ENCODE results near the gene FRRS1L. TPM values are rescaled to one million over a fixed set of nuclear protein-coding genes. Genes with fewer than 3 reads are reported as not detected.
A peak's percentile ranks its signal among the peaks of the same experiment; 100 is the strongest.

Gene FRRS1L
- total RNA-seq, 4 donors from 2014 or later = 0.40 to 0.96 (median 0.64) TPM; not detected in 1

DNA sequence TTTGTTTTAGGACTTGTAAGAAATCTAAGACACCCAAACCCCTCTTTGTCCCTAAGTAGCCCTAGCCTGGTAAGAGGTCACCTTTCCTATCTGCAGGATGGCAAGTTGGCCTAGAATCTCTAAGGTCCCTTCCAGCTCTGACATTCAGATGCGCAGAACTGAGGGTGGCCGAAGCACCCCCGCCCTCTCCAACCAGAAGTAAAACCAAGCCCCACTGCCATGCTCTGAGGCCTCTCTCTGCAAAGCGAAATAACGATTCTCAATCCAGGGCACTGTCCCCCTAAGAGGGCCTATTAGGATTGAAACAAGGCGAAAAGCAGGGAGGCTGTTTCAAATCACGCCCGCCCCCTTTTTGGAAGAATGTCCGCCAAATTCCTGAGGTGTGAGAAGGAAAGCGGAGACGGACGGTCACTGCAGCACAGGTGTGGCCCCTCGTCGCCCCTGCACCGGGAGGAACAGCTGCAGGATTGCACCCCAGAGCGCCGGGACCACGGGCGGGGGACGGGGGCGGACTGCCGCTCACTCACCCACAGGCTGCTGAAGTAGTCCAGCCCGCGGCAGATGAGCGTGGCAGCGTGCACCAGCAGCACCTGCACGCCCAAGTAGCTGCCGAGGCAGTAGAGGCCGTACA, 48.1 kb downstream of the FRRS1L start:
- H3K4me1 ChIP-seq = peaks cover 17 to 51% (median 32%) of the 10 kb centered on the region in 4 donors
- intact Hi-C loops (cut with DNase I; ENCODE audit: low total_unique reads) = no loop called here
- 1% methylated on average over 23 of the region's 29 CpGs; no CpG with 5 or more reads in 1 of the 2 donors for WGBS, 2 donors (ENCODE audit: low coverage in 1 of 2)
- TF ChIP-seq, protein P1, sequence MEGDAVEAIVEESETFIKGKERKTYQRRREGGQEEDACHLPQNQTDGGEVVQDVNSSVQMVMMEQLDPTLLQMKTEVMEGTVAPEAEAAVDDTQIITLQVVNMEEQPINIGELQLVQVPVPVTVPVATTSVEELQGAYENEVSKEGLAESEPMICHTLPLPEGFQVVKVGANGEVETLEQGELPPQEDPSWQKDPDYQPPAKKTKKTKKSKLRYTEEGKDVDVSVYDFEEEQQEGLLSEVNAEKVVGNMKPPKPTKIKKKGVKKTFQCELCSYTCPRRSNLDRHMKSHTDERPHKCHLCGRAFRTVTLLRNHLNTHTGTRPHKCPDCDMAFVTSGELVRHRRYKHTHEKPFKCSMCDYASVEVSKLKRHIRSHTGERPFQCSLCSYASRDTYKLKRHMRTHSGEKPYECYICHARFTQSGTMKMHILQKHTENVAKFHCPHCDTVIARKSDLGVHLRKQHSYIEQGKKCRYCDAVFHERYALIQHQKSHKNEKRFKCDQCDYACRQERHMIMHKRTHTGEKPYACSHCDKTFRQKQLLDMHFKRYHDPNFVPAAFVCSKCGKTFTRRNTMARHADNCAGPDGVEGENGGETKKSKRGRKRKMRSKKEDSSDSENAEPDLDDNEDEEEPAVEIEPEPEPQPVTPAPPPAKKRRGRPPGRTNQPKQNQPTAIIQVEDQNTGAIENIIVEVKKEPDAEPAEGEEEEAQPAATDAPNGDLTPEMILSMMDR (IDR thresholded peaks at IDR 0.05) = no peak
- TF ChIP-seq EP300 (IDR thresholded peaks at IDR 0.05; ENCODE audit: low read depth) (no peak), POLR2AphosphoS5 (IDR thresholded peaks at IDR 0.05) (no peak), POLR2A (IDR thresholded peaks at IDR 0.05) (no peak)
- no peaks in the 10 kb centered on the region for H3K36me3 ChIP-seq
- peak overlapping the region; percentile 36 to 98 (median 92) for H3K4me3 ChIP-seq
- no peak for DNase-seq
- in situ Hi-C loops (cut with MboI; ENCODE audit: low pct_ligation_motif_present in 1 of 4, low pct_unique_long_range_greater_than_20kb in 1 of 4, low sequenced_read_pairs in 3 of 4) = no loop called here
- H3K27ac ChIP-seq = peak overlapping the region; percentile 94 to 99 (median 97)
- H3K9me3 ChIP-seq = no peaks in the 10 kb centered on the region
- H3K27me3 ChIP-seq = no peaks in the 10 kb centered on the region

DNA sequence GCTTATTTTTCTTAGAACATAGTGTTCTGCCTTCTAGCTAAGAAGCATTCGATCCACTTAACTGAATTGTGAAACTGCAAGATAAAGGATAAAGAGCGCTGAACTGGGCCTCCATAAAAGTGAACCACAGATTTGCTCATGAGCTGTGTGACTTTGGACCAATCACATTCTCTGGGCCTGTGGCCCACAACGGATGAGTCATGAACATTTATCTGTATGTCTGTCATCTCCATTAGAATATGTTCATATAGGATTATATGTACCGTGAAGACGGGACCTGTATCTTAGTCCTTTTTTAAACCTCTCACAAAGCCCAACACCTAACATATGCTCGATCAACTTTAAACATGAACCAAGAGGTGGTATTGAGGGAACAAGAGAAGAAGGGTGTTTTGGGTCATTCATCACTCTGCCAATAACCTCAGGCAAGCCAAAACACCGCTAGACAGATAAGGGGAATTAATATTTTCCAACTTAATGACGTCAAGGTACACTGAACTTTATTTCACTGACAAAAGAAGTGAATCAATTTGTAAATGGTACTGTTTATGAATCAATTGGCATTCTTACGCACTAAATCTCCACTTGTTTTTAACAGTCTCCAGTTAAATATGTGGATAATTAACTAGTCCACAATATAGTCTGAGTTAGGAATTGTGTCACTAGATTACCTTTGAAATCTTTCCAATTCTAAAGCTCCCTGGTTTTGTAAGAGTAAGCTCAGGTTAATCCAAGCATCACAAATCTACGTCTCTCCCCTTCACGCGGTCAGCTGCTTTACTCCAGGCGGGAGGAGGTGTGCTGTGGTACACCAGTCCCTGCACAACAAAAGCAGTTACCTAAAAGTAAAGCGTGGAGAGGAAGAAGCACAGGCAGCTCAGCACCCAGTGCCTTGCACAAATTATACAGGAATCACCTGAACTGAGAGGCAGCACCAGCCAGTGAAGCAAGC, 48.9 kb downstream of the FRRS1L start:
- peak; percentile 19 for DNase-seq
- H3K27me3 ChIP-seq = no peaks in the 10 kb centered on the region

DNA sequence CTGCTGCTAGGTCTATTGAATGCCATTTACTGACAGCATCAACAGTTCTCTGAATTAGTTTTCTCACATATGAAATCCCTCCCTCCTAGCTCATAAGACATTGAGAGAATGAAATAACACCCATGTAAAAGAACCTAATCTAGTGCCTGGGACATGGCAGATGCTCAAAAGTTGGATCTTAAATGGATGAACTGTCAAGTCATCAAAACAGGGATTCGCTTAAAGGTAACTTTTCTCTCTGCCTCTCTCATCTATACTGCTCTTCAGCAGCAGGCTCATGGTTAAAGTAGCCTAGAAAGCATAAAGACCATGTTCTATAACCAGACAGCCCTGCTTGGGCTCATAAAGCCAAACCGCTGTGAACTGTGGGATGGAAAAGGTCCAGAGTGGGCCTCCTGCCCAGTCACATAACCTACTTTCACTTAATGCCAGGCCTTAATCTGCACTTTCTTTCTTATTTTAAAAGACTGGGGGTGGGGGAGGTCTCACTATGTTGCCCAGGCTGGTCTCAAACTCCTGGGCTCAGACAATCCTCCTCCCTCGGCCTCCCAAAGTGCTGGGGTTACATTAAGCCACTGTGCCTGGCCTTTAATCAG, 51.0 kb downstream of the FRRS1L start:
- TF ChIP-seq EP300 (IDR thresholded peaks at IDR 0.05; ENCODE audit: low read depth) (no peak), POLR2A (IDR thresholded peaks at IDR 0.05) (no peak), POLR2AphosphoS5 (IDR thresholded peaks at IDR 0.05) (no peak)
- TF ChIP-seq, protein P1 (IDR thresholded peaks at IDR 0.05) = no peak
- in situ Hi-C loops (cut with MboI; ENCODE audit: low pct_ligation_motif_present in 1 of 4, low pct_unique_long_range_greater_than_20kb in 1 of 4, low sequenced_read_pairs in 3 of 4) (no loop called here), intact Hi-C loops (cut with DNase I; ENCODE audit: low total_unique reads) (no loop called here)
- Histone ChIP-seq H3K9me3 (no peaks in the 10 kb centered on the region), H3K4me3 (no peak overlapping the region), H3K4me1 (peaks cover 22 to 78% (median 42%) of the 10 kb centered on the region in 4 donors), H3K27me3 (no peaks in the 10 kb centered on the region), H3K27ac (peak overlapping the region; percentile 15 to 97 (median 35)), H3K36me3 (no peaks in the 10 kb centered on the region)
- WGBS, 2 donors (ENCODE audit: low coverage in 1 of 2) = 86% methylated on average over 1 to 3 of the region's 3 CpGs
- no peak for DNase-seq

More for the DNA sequence above, 48.9 kb downstream of the FRRS1L start:
- TF ChIP-seq, protein P1 (IDR thresholded peaks at IDR 0.05) = no peak
- no peak for TF ChIP-seq EP300 (IDR thresholded peaks at IDR 0.05; ENCODE audit: low read depth)
- TF ChIP-seq POLR2AphosphoS5 (IDR thresholded peaks at IDR 0.05) = no peak
- no peak for TF ChIP-seq POLR2A (IDR thresholded peaks at IDR 0.05)
- no peaks in the 10 kb centered on the region for H3K36me3 ChIP-seq
- intact Hi-C loops (cut with DNase I; ENCODE audit: low total_unique reads) (no loop called here), in situ Hi-C loops (cut with MboI; ENCODE audit: low pct_ligation_motif_present in 1 of 4, low pct_unique_long_range_greater_than_20kb in 1 of 4, low sequenced_read_pairs in 3 of 4) (no loop called here)
- H3K27ac ChIP-seq = peak overlapping the region; percentile 94 to 99 (median 97)
- peaks cover 17 to 59% (median 35%) of the 10 kb centered on the region in 4 donors for H3K4me1 ChIP-seq
- WGBS, 2 donors (ENCODE audit: low coverage in 1 of 2) = 31 to 36% methylated on average over 8 to 14 of the region's 14 CpGs
- no peaks in the 10 kb centered on the region for H3K9me3 ChIP-seq
- H3K4me3 ChIP-seq = peak overlapping the region; percentile 36 to 98 (median 92)

DNA sequence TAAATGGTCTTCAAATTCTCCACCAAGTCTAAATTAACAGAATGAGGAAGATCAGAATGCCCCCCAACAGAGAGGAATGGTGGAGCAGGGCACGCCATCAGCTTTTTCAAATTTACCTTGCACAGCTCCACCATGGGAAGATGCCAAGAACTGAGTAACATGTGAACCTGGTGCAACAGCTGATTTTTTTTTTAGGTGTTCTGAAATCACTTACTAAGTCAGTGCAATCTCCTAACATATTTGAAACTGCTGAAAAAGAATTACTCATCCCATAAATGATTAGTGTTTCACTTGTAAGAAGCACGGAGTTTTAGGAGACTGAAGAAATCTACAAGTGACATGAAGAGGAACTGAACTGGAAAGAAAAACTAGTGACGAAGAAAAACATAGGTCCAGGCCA, 52.4 kb downstream of the FRRS1L start:
- intact Hi-C loops (cut with DNase I; ENCODE audit: low total_unique reads) = no loop called here
- no peak for DNase-seq
- in situ Hi-C loops (cut with MboI; ENCODE audit: low pct_ligation_motif_present in 1 of 4, low pct_unique_long_range_greater_than_20kb in 1 of 4, low sequenced_read_pairs in 3 of 4) = no loop called here
- no peaks in the 10 kb centered on the region for H3K36me3 ChIP-seq
- WGBS, 2 donors (ENCODE audit: low coverage in 1 of 2) = 72 to 83% methylated on average over 3 of the region's 3 CpGs
- H3K4me1 ChIP-seq = peaks cover 33 to 85% (median 45%) of the 10 kb centered on the region in 4 donors
- H3K27me3 ChIP-seq = no peaks in the 10 kb centered on the region
- TF ChIP-seq, protein P1 (IDR thresholded peaks at IDR 0.05) = no peak
- TF ChIP-seq EP300 (IDR thresholded peaks at IDR 0.05; ENCODE audit: low read depth) (no peak), POLR2A (IDR thresholded peaks at IDR 0.05) (no peak), POLR2AphosphoS5 (IDR thresholded peaks at IDR 0.05) (no peak)
- peak overlapping the region; percentile 42 to 77 (median 66) for H3K27ac ChIP-seq
- no peaks in the 10 kb centered on the region for H3K9me3 ChIP-seq
- no peak overlapping the region for H3K4me3 ChIP-seq
